PC-3 (cell line): ENCODE results near the gene IRAG1.

Source experiments
- EZH2 ChIP-seq: fragments of 300-600 bp; sonication (generic); IDR thresholded peaks from one replicate; pipeline ENCODE4 v1.6.1; 2017; ENCODE audit warnings: antibody characterized with exemption, mild to moderate bottlenecking, low read length; ENCODE audit not compliant: unreplicated experiment
- EZH2phosphoT487 ChIP-seq: fragments of 300-600 bp; sonication (generic); IDR thresholded peaks from 2 replicates; pipeline ENCODE4 v1.6.1; 2018; ENCODE audit warnings: mild to moderate bottlenecking, antibody characterized with exemption, low read length, borderline replicate concordance
- TF ChIP-seq, protein P1 (sequence below): fragments of 300-600 bp; sonication (generic); conservative IDR thresholded peaks from 2 replicates; pipeline ENCODE4 v1.5.1; 2017; ENCODE audit warnings: antibody characterized with exemption, low read depth, mild to moderate bottlenecking, low read length

DNA sequence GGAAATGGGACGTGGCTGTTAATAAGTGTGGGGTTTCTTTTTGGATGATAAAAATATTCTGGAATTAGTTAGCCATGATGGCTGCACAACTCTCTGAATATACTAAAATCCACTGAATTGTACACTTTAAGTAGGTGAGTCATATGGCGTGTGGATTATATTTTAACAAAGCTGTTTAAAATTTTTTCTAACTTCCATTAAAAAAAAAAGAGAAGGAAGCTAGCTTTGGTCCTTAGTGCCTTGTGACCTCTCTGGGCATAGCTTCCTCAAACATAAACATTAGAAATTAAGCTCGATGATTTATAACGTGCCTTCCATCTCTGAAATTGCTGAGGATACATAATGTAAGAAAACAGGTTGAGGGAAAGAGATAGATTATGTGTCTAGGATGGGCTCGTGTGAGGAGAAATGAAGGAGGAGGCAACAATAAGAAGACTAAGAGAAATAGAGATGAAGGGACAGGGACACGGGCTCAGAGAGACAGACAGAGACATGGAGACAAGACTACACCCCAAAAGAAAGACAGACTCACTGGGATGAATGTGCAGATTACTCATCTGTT is 20.0 kb downstream of the IRAG1 start:
- TF ChIP-seq, protein P1, sequence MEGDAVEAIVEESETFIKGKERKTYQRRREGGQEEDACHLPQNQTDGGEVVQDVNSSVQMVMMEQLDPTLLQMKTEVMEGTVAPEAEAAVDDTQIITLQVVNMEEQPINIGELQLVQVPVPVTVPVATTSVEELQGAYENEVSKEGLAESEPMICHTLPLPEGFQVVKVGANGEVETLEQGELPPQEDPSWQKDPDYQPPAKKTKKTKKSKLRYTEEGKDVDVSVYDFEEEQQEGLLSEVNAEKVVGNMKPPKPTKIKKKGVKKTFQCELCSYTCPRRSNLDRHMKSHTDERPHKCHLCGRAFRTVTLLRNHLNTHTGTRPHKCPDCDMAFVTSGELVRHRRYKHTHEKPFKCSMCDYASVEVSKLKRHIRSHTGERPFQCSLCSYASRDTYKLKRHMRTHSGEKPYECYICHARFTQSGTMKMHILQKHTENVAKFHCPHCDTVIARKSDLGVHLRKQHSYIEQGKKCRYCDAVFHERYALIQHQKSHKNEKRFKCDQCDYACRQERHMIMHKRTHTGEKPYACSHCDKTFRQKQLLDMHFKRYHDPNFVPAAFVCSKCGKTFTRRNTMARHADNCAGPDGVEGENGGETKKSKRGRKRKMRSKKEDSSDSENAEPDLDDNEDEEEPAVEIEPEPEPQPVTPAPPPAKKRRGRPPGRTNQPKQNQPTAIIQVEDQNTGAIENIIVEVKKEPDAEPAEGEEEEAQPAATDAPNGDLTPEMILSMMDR = no peak
- TF ChIP-seq EZH2phosphoT487 (no peak), EZH2 (no peak)
